Gastrocnemius medialis (tissue), 4 donors: ENCODE measurements around the gene BCLAF3. TPM values are rescaled to one million over a fixed set of nuclear protein-coding genes. Genes with fewer than 3 reads are reported as not detected.

ENCODE experiments used
- ATAC-seq, 2 donors: fragments of 150-250 bp; one replicate each; pipeline ENCODE4 v1.9.1; 2016
- DNase-seq, 2 donors: peaks; one replicate each; pipeline ENCODE4 v3.0.0-alpha.2; 2019
- H3K27ac ChIP-seq, 4 donors: fragments of 200-600 bp; sonication (generic); 1 replicate in 1 of 4; 2 replicates in 3 of 4; pipeline ENCODE4 v1.5.1; 2016 to 2018; ENCODE audit warnings: mild to moderate bottlenecking in 2 of 4, moderate library complexity in 1 of 4
- H3K27me3 ChIP-seq, 3 donors: fragments of 200-600 bp; sonication (generic) in 2 of 3; 1 replicate in 1 of 3; 2 replicates in 2 of 3; pipeline versions ENCODE4 v1.5.1 to v1.6.0; 2016 to 2019; ENCODE audit warnings: mild to moderate bottlenecking in 1 of 3, moderate library complexity in 1 of 3
- H3K36me3 ChIP-seq, 2 donors: fragments of 200-600 bp; sonication (generic) in 1 of 2; one replicate each; pipeline ENCODE4 v1.5.1; 2017 to 2018
- H3K4me1 ChIP-seq, 2 donors: fragments of 200-600 bp; sonication (generic) in 1 of 2; one replicate each; pipeline ENCODE4 v1.5.1; 2016 to 2017; ENCODE audit warnings: mild to moderate bottlenecking in 2 of 2
- H3K4me3 ChIP-seq, 4 donors: fragments of 200-600 bp; sonication (generic) in 3 of 4; 1 replicate in 1 of 4; 2 replicates in 3 of 4; pipeline ENCODE4 v1.5.1; 2016 to 2019; ENCODE audit warnings: mild to moderate bottlenecking in 2 of 4
- H3K9me3 ChIP-seq, 3 donors: fragments of 200-600 bp; sonication (generic) in 2 of 3; 1 replicate in 1 of 3; 2 replicates in 2 of 3; pipeline ENCODE4 v1.5.1; 2016 to 2019
- POLR2A ChIP-seq, 2 donors: fragments of 450-650 bp; IDR thresholded peaks; one replicate each; pipeline ENCODE4 v1.6.1; 2017; ENCODE audit warnings: antibody characterized with exemption in 2 of 2, mild to moderate bottlenecking in 2 of 2, moderate library complexity in 2 of 2
- in situ Hi-C, 4 donors: fragments of 200-750 bp; cut with MboI; loops; one replicate each; pipeline versions ENCODE4 v1.15.0 to v1.8.0; 2017; ENCODE audit warnings: low sequenced_read_pairs in 4 of 4
- intact Hi-C: fragments of 100-400 bp; cut with DNase I; formaldehyde crosslinking; loops from one replicate; pipeline ENCODE4 v1.15.1; 2023; ENCODE audit warnings: low total_unique reads
- total RNA-seq, 4 donors: library from RNA; depleted of rRNA; stranded (reverse); fragments of >200 nt; gene quantifications; one replicate each; pipeline versions ENCODE4 v1.1.0 to v1.2.3, GENCODE V29; 2016
- TF ChIP-seq, protein P1 (sequence below), 5 experiments: fragments of 450-650 bp in 3 of 5; fragments of 200-600 bp in 2 of 5; sonication (generic) in 2 of 5; IDR thresholded peaks in 4 of 5; conservative IDR thresholded peaks in 1 of 5; 1 replicate in 4 of 5; 2 replicates in 1 of 5; pipeline ENCODE4 v1.5.1; 2016 to 2019; ENCODE audit warnings: antibody characterized with exemption in 5 of 5, mild to moderate bottlenecking in 3 of 5, moderate library complexity in 3 of 5

The BCLAF3 gene
- total RNA-seq, 4 donors from 2014 or later: 2.4 to 4.2 (median 2.6) TPM

DNA sequence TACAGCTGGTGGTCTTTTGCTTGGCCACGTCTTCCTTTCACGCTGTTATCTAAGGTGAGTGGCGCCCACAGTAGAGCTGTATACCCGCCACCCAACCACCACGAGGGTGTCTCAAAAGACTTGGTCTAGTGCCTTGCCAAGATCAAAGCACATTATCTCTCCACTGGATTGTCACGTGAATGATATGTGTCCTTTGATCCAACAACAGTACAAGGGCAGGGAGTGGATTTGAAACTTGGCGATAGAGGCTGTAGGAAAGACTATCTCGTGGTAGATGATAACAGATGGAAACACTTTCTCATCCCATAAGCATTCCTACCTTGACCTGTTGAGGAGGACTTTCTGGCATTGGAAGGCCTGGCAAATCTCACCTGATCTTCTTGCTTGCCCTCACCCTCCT is 37.7 kb upstream of the BCLAF3 start:
- no peak for TF ChIP-seq POLR2A (IDR thresholded peaks at IDR 0.05)
- TF ChIP-seq, protein P1, sequence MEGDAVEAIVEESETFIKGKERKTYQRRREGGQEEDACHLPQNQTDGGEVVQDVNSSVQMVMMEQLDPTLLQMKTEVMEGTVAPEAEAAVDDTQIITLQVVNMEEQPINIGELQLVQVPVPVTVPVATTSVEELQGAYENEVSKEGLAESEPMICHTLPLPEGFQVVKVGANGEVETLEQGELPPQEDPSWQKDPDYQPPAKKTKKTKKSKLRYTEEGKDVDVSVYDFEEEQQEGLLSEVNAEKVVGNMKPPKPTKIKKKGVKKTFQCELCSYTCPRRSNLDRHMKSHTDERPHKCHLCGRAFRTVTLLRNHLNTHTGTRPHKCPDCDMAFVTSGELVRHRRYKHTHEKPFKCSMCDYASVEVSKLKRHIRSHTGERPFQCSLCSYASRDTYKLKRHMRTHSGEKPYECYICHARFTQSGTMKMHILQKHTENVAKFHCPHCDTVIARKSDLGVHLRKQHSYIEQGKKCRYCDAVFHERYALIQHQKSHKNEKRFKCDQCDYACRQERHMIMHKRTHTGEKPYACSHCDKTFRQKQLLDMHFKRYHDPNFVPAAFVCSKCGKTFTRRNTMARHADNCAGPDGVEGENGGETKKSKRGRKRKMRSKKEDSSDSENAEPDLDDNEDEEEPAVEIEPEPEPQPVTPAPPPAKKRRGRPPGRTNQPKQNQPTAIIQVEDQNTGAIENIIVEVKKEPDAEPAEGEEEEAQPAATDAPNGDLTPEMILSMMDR (IDR thresholded peaks at IDR 0.05 in 4 of 5, conservative IDR thresholded peaks at IDR 0.05 in 1 of 5): no peak
- in situ Hi-C loops: no loop called here
- intact Hi-C loops: no loop called here
- ATAC-seq (no peak), DNase-seq (no peak)
- Histone ChIP-seq H3K27ac (no peak overlapping the region), H3K4me3 (no peak overlapping the region), H3K4me1 (no peaks in the 10 kb centered on the region), H3K36me3 (no peaks in the 10 kb centered on the region), H3K27me3 (no peaks in the 10 kb centered on the region), H3K9me3 (no peaks in the 10 kb centered on the region)

DNA sequence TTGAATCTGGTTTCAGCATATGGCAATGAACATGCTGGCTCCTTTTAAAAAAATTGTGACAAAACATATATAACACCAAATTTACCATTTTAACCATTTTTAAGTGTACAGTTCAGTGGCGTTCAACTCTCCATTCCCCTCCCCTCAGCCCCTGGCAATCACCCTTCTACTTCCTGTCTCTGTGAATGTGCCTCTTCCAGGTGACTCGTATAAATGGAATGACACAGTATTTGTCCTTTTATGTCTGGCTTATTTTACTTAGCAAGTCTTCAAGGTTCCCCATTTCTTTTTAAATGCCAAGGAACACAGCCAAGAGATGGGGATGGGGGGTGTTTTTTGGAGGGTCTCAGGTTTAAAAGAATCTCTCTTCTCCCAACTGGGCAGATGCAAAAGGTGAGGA is 35.4 kb upstream of the BCLAF3 start:
- DNase-seq: no peak
- no peak for ATAC-seq
- no peaks in the 10 kb centered on the region for H3K27me3 ChIP-seq
- no peaks in the 10 kb centered on the region for H3K36me3 ChIP-seq
- intact Hi-C loops: no loop called here
- no peaks in the 10 kb centered on the region for H3K9me3 ChIP-seq
- H3K4me1 ChIP-seq: no peaks in the 10 kb centered on the region
- H3K27ac ChIP-seq: no peak overlapping the region
- no peak overlapping the region for H3K4me3 ChIP-seq
- no peak for TF ChIP-seq POLR2A (IDR thresholded peaks at IDR 0.05)
- TF ChIP-seq, protein P1 (IDR thresholded peaks at IDR 0.05 in 4 of 5, conservative IDR thresholded peaks at IDR 0.05 in 1 of 5): no peak
- in situ Hi-C loops: no loop called here

DNA sequence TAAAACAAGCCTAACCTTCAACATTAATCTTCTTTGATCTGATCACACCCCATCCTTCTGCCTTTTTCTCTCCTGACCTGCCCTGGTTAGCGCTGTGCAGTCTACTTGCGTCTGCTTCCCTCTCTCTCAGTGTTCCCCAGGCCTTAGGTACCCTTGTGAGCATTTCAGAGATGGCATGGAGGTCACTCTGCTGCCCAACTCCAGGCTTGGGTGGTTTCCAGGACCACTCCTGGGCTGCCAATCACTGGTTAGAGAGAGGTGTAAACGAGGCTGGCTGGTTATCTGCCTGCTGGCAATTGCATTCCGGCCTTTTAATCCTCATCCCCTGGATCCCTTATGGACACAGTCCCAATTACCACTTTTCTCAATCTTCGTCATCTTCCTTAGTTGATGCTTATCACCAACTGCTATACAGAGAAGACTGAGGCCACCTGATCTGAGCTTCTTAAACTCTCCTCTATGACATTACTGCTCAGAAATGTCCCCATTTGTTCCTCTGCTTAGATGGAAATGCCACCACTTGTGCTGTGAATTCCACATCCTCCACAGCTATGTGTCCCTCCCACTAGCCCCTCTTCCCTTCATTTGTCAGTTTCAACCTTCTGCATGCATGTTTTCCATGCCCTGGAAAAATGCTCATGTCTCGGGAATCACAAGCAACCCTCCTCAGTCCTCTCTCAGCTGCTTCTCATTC is 29.0 kb upstream of the BCLAF3 start:
- no peak for DNase-seq

DNA sequence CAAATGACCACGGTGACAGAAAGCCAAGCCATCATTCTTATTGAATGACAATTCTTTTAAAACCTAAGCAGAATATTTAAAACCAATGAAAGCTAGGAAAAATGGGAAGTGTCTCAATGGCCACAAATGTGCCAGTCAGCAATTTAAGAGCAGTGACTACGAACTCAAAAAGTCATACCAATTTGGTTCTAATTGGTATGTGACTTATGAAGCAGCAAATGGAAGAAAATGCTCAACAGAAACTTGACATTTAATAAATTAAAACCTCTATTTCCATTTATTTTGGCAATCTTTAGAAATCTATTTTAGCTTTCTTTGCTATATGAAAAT is 25.7 kb upstream of the BCLAF3 start:
- ATAC-seq (no peak), DNase-seq (no peak)
- H3K4me1 ChIP-seq: no peaks in the 10 kb centered on the region
- intact Hi-C loops: no loop called here
- in situ Hi-C loops: no loop called here
- no peaks in the 10 kb centered on the region for H3K9me3 ChIP-seq
- no peak overlapping the region for H3K27ac ChIP-seq
- no peak overlapping the region for H3K4me3 ChIP-seq
- TF ChIP-seq, protein P1 (IDR thresholded peaks at IDR 0.05 in 4 of 5, conservative IDR thresholded peaks at IDR 0.05 in 1 of 5): no peak
- H3K36me3 ChIP-seq: no peaks in the 10 kb centered on the region
- no peaks in the 10 kb centered on the region for H3K27me3 ChIP-seq

More for the DNA sequence above, 29.0 kb upstream of the BCLAF3 start:
- in situ Hi-C loops (no loop called here), intact Hi-C loops (no loop called here)
- ATAC-seq: no peak
- Histone ChIP-seq H3K27me3 (no peaks in the 10 kb centered on the region), H3K4me1 (no peaks in the 10 kb centered on the region), H3K4me3 (no peak overlapping the region), H3K27ac (no peak overlapping the region), H3K9me3 (no peaks in the 10 kb centered on the region), H3K36me3 (no peaks in the 10 kb centered on the region)
- TF ChIP-seq, protein P1 (IDR thresholded peaks at IDR 0.05 in 4 of 5, conservative IDR thresholded peaks at IDR 0.05 in 1 of 5): no peak
- no peak for TF ChIP-seq POLR2A (IDR thresholded peaks at IDR 0.05)
